Head of caudate nucleus (tissue), 42 donors: ENCODE data around the gene MAGEL2.

Experiments used
- DNase-seq, 42 donors: peaks; one replicate each; pipeline versions ENCODE4 v3.0.0 to v3.0.0-alpha.2; 2020 to 2021; ENCODE audit warnings: mixed read lengths in 7 of 42
- intact Hi-C: fragments of 100-400 bp; cut with DNase I; formaldehyde crosslinking; loops from one replicate; pipeline ENCODE4 v1.15.0; 2022

The MAGEL2 gene

DNA sequence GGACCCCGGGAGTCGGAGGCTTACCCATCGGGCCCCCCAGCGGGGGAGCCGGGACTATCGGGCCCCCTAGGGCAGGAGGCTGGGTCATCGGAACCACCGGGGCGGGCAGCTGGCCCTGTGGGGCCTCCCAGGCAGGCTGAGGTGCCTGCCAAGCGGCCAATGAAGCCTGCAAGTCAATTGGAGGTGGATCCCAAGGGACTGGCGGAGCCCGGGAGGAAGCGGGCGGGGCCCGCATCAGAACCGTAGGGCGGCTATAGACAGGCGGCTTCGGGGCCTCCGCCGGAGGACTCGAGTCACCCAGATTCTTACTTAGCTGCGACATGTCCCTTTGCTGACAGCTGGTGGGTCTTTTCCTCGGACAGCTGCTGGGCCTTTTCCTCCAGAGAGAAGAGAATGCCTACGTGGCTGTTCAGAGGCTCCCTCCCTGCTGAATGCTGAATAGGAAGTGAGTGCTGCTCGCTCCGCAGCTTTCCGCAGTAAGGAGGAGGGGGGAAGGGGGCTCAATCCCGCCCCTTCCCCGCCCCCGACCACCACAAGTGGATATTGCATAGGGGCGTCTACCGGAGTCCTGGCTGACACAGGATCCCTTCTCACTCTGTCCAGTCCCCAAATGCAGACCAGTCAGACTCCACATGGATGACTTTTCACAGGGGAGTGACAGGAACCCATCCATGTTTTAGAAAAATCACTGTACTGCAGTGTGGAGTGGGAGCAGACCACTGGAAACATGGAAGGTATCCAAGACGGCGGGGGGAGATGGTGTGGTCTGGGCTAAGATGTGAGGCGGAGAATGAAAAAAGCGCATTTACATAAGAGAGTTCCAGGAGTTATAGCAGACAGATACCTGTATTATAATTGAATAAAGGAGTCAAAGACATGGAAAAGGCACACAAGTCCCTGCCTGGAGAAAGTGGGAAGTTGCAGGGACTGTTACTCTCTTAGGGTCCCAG, at the start of gene MAGEL2:
MAGEL2 (minus strand) TSS at position 447 of the 950 bp plus-strand sequence; CDS start at position 322, 125 bp downstream.
- intact Hi-C loops: loop anchor here (5.0 kb wide), 1 partner anchor 210 kb away; no protein-coding TSS in a partner anchor
- DNase-seq: peak in 27 of 42 donors; percentile 12 to 71 (median 43)

DNA sequence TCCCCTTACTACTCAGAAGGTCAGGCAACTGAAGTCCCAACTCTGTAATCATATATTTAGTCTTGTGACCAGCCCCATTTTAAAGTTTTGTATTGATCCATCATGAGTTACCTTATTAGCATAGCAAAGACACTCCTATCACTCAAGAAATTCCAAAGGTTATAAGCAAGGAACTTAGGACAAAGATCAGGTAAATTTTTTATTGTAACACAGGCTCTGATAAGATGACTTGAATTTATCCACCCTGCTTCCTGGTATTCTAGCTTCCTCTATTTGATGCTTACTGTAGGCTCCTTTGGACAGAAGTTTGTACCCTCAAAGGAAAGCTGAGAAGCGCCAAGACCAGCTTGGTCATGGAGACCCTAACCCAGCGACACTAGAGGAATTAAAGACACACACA, 47.6 kb upstream of the MAGEL2 start:
- intact Hi-C loops: no loop called here

GRCh38 chr15:23694592-23694991, 46.9 kb upstream of the MAGEL2 start:
- intact Hi-C loops: no loop called here
- DNase-seq: no peak

More for the DNA sequence above, 47.6 kb upstream of the MAGEL2 start:
- no peak for DNase-seq

- peak; percentile 36 to 87 (median 70) for DNase-seq
- intact Hi-C loops: no loop called here
These were observed 42.8 kb upstream of the MAGEL2 start for GRCh38 chr15:23690450-23690852.

DNA sequence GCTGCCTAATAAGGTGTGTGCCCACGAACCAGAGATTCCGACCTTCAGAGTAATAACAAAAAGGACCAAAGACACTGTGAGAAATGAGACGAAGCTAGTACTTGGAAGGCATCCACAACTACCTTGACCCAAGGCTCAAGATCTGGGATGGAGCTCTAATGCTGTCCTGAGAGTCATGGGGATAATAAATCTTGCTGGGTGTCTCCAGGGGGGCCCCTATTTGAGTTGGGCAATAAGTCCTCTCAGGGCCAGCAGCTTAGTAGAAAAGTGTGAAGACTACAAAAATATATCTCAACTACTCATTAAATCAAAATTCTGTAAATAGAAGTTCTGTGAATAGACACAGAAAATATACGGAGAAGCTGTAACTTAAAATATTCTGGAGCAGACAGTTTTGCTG, 42.3 kb upstream of the MAGEL2 start:
- intact Hi-C loops: no loop called here
- no peak for DNase-seq

DNA sequence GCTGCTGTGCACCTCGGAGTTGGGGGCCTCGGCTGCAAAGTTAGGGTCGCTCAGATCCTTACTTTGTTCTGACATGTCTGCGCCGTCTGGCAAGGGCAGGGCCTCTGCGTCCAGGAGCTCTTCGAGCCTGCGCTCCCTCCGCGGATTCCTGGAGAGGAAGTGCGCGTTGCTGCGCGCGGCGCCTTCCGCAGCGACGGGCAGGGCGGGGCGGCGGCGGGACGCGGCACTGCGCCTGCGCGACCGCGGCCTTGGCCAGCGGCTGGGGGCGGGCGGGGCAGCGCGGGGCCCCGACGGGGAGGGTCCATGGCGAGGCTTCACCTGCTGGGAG, 39.4 kb upstream of the MAGEL2 start, which contains the start of gene NDN:
NDN (minus strand) TSS at position 163 of the 328 bp plus-strand sequence; CDS start at position 75, 88 bp downstream.
- DNase-seq: peak in 40 of 42 donors; percentile 24 to 80 (median 61)
- intact Hi-C loops: no loop called here

DNA sequence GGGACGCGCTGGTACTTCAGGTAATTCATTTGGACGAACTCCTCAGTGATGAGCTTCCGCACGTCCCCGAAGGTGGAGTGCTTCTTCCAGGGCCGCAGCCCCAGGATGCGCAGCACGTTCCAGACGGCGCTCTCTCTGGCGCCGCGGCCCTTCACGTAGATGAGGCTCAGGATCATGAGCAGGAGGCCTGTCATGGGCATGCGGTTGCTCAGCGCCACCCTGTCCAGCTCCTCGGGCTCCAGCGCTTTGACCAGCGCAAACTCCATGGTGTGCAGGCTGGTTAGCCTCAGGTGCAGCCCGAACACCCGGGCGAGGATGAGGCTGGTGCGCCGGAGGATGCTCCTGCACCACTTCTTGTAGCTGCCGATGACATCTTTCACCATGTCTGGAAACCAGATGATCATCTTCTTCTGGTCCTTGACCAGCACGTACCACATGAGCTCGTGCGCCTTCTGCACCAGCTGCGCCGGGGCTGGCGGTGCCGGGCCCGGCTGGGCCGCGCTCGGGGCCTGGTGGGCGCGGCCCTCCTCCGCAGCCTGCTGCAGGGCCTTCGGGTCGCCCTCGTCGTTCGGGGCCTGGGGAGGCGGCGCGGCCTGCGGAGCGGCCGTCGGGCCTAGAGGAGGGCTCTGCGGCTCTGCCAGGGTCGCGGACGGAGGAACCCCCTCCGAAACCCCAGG, 38.9 kb upstream of the MAGEL2 start:
- intact Hi-C loops: no loop called here
- DNase-seq: peak in 25 of 42 donors; percentile 2 to 46 (median 15)

GRCh38 chr15:23671481-23671880, 23.8 kb upstream of the MAGEL2 start:
- intact Hi-C loops: no loop called here
- no peak for DNase-seq

- intact Hi-C loops: no loop called here
- no peak for DNase-seq
These were observed 23.3 kb upstream of the MAGEL2 start for GRCh38 chr15:23670970-23671369.

DNA sequence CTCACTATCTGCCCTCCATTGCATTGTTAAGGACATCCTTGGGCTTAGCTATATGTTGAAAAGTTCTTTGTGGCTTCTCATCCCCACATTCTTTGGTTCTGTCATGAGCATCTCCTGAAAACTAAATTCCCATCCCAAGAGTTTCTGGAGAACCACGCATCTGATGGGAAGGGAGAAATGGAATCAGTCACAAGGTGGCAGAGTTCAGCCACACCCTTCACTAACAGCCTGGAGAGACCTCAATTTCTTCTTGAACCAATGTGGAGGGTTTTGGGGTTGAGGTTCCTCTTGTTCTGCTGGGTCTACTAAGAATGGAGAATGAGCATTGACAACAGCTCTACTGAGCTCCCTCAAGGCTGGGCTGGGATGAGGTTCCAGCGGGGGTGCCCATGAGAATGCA, 15.6 kb upstream of the MAGEL2 start:
- intact Hi-C loops: no loop called here

GRCh38 chr15:23648920-23649515, 1.4 kb upstream of the MAGEL2 start:
- peak in 38 of 42 donors; percentile 39 to 86 (median 65) for DNase-seq
- intact Hi-C loops: loop anchor here (5.0 kb wide), 1 partner anchor 208 kb away; no protein-coding TSS in a partner anchor

More for the DNA sequence above, 15.6 kb upstream of the MAGEL2 start:
- DNase-seq: no peak

GRCh38 chr15:23647001-23647295, 719 bp downstream of the MAGEL2 start:
- intact Hi-C loops: loop anchor here (5.0 kb wide), 1 partner anchor 210 kb away; no protein-coding TSS in a partner anchor
- DNase-seq: peak in 1 of 42 donors; percentile 3

DNA sequence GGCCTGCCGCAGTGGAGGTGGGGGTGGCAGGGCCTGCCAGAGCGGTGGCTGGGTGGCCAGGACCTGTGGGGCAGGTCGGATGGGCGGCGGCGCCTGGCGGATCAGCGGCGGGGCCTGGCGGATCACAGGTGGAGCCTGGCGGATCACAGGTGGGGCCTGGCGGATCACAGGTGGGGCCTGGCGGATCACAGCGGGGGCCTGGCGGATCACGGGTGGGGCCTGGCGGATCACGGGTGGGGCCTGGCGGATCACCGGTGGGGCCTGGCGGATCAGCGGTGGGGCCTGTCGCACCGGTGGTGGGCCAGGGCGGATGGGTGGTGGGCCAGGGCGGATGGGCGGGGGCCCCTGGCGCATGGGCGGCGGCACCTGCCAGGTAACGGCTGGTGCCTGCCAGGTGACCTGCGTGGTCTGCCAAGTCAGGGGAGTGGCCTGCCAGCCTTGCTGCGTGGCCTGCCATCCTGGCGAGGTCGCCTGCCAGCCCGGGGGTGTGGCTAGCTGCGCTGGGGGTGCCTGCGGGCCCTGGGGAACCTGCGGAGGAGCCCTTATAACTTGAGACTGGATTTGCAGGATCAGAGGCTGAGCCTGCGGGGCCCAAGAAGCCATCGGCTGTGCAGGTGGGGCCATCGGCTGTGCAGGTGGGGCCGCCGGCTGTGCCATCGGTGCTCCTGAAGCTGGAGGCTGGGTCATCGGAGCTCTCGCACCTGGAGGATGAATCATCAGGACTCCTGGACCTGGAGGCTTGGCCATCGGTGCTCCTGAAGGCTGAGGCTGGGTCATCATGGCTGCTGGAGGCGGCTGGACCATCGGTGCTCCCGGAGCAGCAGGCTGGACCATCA, 1.3 kb downstream of the MAGEL2 start:
- intact Hi-C loops: loop anchor here (5.0 kb wide), 1 partner anchor 211 kb away; no protein-coding TSS in a partner anchor
- DNase-seq: no peak

DNA sequence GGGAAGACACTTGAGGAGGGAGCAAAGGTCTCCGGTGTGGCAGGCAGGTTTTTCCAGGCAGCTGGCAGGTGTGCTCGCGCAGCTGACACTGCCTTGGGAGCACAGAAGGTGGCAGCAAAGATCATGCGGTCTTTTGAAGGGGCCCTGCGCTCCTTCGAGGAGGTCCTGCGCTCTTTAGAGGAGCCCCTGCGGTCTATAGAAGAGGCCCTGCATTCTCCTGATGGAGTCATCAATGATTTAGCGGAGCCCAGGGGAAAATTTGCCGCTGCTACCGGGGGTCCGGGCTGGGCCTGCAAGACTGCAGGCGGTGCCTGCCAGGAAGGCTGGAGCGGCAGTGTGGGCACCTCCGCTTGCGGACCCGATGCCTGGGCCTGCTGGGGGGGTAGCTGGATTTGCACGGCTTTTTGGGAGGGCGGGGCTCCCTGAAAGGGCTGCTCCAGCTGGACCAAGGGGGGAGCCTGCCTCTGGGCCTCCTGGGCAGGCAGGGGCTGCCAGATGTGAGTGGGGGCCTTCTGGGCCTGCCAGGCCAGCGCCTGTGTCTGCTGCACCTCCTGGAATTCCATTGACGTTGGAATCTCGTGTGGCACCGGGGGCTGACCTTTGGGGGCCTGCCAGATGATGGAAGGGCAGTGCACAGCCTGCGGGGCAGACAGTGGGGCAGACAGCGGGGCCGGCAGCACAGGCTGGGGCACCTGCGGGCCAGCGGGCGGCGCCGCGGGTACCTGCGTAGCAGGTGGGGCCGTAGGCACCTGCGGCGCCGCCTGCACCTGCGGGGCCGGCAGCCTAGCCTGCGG, 2.1 kb downstream of the MAGEL2 start:
- intact Hi-C loops: loop anchor here (5.0 kb wide), 1 partner anchor 212 kb away; no protein-coding TSS in a partner anchor
- DNase-seq: peak in 11 of 42 donors; percentile 8 to 41 (median 20)

GRCh38 chr15:23644829-23645228, 2.8 kb downstream of the MAGEL2 start:
- DNase-seq: no peak
- intact Hi-C loops: loop anchor here (5.0 kb wide), 1 partner anchor 212 kb away; no protein-coding TSS in a partner anchor

GRCh38 chr15:23642413-23643044, 5.1 kb downstream of the MAGEL2 start:
- intact Hi-C loops: no loop called here
- DNase-seq: peak; percentile 52 to 89 (median 76)

DNA sequence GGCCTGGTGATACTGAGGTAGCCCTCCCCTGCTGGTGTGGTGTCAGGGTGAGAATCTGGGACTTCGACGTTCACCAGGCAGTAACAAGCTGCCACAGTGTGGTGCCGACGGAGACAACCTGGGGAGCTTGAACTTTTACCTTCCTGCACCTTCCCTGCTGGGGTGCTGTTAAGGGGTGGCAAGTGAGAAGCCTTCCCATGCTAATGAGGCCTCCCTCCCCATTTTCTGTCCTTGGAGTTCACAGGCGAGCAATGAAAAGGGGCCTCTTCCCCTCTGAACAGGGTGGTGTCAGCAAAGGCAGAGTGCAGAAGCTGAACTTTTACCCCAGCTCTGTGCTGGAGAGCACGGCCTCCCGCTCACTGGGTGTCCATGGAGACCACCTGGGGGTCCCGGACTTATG, 13.5 kb downstream of the MAGEL2 start:
- no peak for DNase-seq

More for the DNA sequence above, 13.5 kb downstream of the MAGEL2 start:
- intact Hi-C loops: no loop called here
